ENCODE measurements around the gene PACSIN3.

- TF ChIP-seq CTCF (IDR thresholded peaks at IDR 0.05) (no peak), MAFK (IDR thresholded peaks at IDR 0.05; ENCODE audit: partially characterized antibody) (no peak), JUN (IDR thresholded peaks at IDR 0.05) (no peak), CEBPB (IDR thresholded peaks at IDR 0.05) (no peak), KDM1A (IDR thresholded peaks at IDR 0.05; ENCODE audit: low read depth) (no peak), RNF2 (IDR thresholded peaks at IDR 0.05; ENCODE audit: borderline replicate concordance, low read depth) (no peak), BHLHE40 (IDR thresholded peaks at IDR 0.05; ENCODE audit: low read depth, low read length) (no peak)
These were observed 5.0 kb downstream of the PACSIN3 start for GRCh38 chr11:47181271-47181670.

All from A549 (cell line).